GM23338 (cell line): ENCODE results near the gene ANGPTL2.

ENCODE experiments used
- POLR2AphosphoS5 ChIP-seq: IDR thresholded peaks from 2 replicates; pipeline ENCODE4 v1.6.1; 2016; ENCODE audit warnings: antibody characterized with exemption, low read depth
- TF ChIP-seq, protein P1 (sequence below), 2 experiments: fragments of 200-600 bp in 1 of 2; sonication (generic) in 1 of 2; conservative IDR thresholded peaks; 2 replicates each; pipeline versions ENCODE4 v1.5.1 to v1.6.1; 2016 to 2017; ENCODE audit warnings: antibody characterized with exemption in 2 of 2, low read depth in 2 of 2, mild to moderate bottlenecking in 2 of 2, moderate library complexity in 1 of 2

DNA sequence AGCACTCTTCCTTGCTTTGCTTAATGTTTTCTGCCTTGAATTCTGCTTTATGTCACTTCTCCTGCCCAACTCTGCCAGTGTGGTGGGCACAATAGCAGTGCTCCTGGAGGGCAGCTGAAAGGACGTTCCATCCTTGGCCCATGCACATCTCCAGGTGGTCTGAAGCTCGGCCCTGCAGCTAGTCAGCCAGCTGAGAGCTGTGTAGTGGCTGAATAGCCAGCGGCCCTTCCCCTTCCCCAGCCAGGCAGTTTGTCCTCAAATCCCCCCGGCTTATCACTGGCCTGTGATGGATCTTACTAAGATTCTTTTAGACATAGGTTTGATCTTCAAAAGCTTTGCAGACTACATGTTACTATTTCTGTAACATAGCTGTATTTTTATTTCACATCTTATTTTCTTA lies 42.7 kb upstream of the ANGPTL2 start:
- TF ChIP-seq, protein P1, sequence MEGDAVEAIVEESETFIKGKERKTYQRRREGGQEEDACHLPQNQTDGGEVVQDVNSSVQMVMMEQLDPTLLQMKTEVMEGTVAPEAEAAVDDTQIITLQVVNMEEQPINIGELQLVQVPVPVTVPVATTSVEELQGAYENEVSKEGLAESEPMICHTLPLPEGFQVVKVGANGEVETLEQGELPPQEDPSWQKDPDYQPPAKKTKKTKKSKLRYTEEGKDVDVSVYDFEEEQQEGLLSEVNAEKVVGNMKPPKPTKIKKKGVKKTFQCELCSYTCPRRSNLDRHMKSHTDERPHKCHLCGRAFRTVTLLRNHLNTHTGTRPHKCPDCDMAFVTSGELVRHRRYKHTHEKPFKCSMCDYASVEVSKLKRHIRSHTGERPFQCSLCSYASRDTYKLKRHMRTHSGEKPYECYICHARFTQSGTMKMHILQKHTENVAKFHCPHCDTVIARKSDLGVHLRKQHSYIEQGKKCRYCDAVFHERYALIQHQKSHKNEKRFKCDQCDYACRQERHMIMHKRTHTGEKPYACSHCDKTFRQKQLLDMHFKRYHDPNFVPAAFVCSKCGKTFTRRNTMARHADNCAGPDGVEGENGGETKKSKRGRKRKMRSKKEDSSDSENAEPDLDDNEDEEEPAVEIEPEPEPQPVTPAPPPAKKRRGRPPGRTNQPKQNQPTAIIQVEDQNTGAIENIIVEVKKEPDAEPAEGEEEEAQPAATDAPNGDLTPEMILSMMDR (conservative IDR thresholded peaks at IDR 0.05; ENCODE audit: low read depth in 2 of 2) = no peak
- no peak for TF ChIP-seq POLR2AphosphoS5
